ENCODE data around the gene FZR1. TPM values are rescaled to one million over a fixed set of nuclear protein-coding genes. Genes with fewer than 3 reads are reported as not detected.
A peak's percentile ranks its signal among the peaks of the same experiment; 100 is the strongest.

Gene FZR1
- total RNA-seq, 6 donors from 2014 or later: 19.9 to 110 (median 37.5) TPM

DNA sequence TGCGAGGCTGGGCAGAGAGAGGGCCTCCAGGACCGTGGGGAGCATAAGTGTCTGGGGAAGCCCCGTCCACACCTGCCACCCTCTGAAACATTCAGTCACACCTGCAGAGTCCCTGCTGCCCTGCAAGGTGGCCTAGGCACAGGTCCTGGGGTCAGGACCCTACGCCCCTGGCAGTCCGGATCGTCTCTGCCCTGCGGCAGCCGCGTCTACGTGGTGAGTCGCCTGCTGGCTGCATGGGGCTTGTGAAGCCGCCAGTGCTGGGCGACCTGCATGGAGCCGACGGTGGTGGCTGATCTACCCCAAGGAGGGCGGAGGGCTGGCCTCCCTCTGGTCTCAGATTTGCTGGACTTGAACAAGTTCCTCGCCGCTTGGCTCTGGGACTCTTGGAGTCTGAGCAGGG lies 13.0 kb downstream of the FZR1 start:
- Histone ChIP-seq H3K9me3 (no peaks in the 10 kb centered on the region), H3K36me3 (peaks cover 3 to 41% (median 28%) of the 10 kb centered on the region in 4 donors), H3K4me3 (no peak overlapping the region), H3K27me3 (no peaks in the 10 kb centered on the region), H3K4me1 (peaks cover 6 to 15% (median 10%) of the 10 kb centered on the region in 4 donors), H3K27ac (no peak overlapping the region)
- 83 to 91% methylated on average over 3 to 18 of the region's 18 CpGs for WGBS, 2 donors
- DNase-seq: peak in 1 of 2 donors; percentile 79
- TF ChIP-seq POLR2A (IDR thresholded peaks at IDR 0.05) (no peak), POLR2AphosphoS5 (IDR thresholded peaks at IDR 0.05) (no peak), EP300 (IDR thresholded peaks at IDR 0.05) (no peak)
- TF ChIP-seq, protein P1, sequence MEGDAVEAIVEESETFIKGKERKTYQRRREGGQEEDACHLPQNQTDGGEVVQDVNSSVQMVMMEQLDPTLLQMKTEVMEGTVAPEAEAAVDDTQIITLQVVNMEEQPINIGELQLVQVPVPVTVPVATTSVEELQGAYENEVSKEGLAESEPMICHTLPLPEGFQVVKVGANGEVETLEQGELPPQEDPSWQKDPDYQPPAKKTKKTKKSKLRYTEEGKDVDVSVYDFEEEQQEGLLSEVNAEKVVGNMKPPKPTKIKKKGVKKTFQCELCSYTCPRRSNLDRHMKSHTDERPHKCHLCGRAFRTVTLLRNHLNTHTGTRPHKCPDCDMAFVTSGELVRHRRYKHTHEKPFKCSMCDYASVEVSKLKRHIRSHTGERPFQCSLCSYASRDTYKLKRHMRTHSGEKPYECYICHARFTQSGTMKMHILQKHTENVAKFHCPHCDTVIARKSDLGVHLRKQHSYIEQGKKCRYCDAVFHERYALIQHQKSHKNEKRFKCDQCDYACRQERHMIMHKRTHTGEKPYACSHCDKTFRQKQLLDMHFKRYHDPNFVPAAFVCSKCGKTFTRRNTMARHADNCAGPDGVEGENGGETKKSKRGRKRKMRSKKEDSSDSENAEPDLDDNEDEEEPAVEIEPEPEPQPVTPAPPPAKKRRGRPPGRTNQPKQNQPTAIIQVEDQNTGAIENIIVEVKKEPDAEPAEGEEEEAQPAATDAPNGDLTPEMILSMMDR (IDR thresholded peaks at IDR 0.05): no peak
- no peak for ATAC-seq (ENCODE audit: low FRiP score in 2 of 2)

DNA sequence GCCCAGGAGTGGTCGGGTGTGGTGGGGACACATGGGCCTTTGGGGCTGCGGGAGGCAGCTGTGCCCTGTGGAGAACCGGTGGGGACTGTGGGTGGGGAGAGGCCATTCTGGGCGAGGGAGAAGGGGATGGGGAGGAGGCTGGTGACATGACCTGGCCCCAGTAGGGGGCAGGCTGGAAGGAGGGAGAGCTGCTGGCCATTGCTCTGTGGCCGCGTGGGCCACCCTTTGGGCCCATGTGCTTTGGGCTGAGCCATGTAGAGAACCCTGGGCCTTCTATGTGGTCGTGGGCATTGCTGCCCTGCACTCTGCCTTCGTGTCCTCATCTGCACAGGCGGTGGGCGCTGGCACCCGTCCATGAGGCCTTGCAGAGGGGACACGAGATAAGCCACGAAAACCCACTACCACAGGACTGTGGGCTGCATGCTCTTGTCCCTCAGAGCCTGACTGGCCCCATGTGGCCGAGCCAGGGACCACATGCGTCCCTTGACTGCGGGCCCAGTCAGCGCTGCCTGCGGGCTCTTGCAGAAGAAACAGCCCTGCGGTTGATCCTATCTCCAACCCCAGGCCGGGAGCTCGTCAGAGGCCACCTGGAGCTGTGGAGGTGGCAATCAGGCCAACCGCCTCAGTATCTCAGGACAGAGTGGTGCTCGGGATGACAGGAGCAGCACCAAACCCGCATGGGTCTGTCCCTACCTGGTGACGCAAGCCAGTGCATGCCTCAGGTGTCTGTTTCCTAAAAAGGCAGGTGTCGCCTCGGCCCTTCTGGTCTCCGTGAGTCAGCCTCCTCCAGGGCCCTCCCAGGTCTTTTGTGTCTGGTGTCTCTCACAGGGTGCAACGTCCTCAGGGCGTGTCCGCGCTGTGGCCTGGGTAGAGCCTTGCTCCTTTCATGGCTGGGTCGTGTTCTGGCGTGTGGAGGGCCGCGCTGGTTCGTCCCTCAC lies 14.3 kb downstream of the FZR1 start:
- peaks cover 6 to 15% (median 10%) of the 10 kb centered on the region in 4 donors for H3K4me1 ChIP-seq
- no peak overlapping the region for H3K27ac ChIP-seq
- H3K4me3 ChIP-seq: no peak overlapping the region
- peak in 1 of 2 donors; percentile 75 for DNase-seq
- no peak for TF ChIP-seq POLR2AphosphoS5 (IDR thresholded peaks at IDR 0.05)
- 89 to 95% methylated on average over 16 to 37 of the region's 37 CpGs for WGBS, 2 donors
- H3K9me3 ChIP-seq: no peaks in the 10 kb centered on the region
- peaks cover 3 to 52% (median 38%) of the 10 kb centered on the region in 4 donors for H3K36me3 ChIP-seq
- no peaks in the 10 kb centered on the region for H3K27me3 ChIP-seq
- no peak for ATAC-seq (ENCODE audit: low FRiP score in 2 of 2)

DNA sequence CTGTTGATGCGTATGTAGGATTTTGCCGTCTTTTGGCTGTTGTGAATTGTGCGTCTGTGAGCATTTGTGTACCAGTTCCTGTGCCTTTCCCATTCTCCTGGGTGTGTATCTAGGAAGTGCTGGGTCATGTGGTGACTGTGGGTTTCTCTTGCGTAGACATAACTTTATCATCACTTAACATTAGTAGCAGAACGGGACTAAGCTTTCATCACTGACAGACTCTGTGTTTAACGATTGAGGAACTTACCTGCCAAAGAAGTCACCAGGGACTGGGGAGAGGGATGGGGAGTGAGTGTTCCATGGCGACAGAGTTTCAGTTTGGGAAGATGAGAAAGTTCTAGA lies 15.0 kb downstream of the FZR1 start:
- TF ChIP-seq, protein P1 (IDR thresholded peaks at IDR 0.05): no peak
- no peak for TF ChIP-seq POLR2A (IDR thresholded peaks at IDR 0.05)
- TF ChIP-seq EP300 (IDR thresholded peaks at IDR 0.05): no peak
- no peak for TF ChIP-seq POLR2AphosphoS5 (IDR thresholded peaks at IDR 0.05)
- H3K27me3 ChIP-seq: no peaks in the 10 kb centered on the region
- WGBS, 2 donors: 80 to 87% methylated on average over 7 of the region's 7 CpGs

DNA sequence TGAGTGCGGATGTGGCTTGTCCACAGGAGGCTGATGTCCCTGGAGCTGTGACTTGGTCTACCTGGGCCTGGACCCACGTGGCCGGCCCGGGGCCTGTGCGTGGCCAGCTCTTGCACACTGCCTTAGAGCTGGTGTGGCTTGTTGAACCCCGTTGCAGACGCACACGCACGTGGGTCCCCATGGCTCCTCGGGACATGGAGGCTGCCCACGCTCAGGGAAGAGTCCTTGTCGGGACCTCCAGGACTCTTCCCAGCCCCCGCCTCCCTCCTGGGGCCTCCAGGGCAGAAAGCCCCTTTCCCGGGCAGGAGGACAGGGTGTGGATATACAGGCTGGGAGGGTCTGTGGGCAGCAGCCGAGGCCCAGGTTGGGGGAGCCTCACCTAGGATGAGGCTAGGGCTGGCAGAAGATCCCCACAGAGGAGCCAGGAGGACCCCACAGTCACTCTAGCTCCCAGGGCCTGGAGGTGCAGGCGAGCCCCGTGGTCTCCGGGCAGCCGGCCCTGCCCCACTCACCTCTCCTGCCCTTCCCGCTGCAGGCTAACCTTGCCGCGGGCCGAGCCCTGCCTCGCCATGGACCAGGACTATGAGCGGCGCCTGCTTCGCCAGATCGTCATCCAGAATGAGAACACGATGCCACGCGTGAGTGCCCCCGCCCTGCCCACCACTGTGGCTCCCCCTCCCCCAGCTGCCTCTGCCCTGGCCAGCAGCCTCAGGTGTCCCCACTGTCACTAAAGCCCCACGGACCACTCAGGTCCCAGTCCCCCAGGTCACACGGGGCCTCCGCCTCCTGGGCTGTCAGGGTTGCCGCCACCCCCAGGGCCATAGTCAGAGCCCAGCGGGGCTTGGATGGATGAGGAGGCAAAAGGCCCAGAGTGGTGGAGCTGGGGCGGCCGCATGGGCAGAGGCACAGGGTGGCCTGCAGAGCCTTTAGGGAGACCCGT lies 16.6 kb downstream of the FZR1 start:
- 90 to 93% methylated on average over 10 to 35 of the region's 40 CpGs for WGBS, 2 donors
- no peak for ATAC-seq (ENCODE audit: low FRiP score in 2 of 2)
- TF ChIP-seq POLR2AphosphoS5 (IDR thresholded peaks at IDR 0.05): no peak
- TF ChIP-seq, protein P1 (IDR thresholded peaks at IDR 0.05): no peak
- no peak for TF ChIP-seq EP300 (IDR thresholded peaks at IDR 0.05)
- TF ChIP-seq POLR2A (IDR thresholded peaks at IDR 0.05): no peak
- Histone ChIP-seq H3K4me3 (no peak overlapping the region), H3K9me3 (no peaks in the 10 kb centered on the region), H3K27me3 (no peaks in the 10 kb centered on the region), H3K36me3 (peaks cover 9 to 74% (median 60%) of the 10 kb centered on the region in 4 donors), H3K4me1 (peaks cover 0 to under 1% (median under 1%) of the 10 kb centered on the region in 4 donors), H3K27ac (no peak overlapping the region)
- DNase-seq: peak in 1 of 2 donors; percentile 66

More for the DNA sequence above, 15.0 kb downstream of the FZR1 start:
- no peak overlapping the region for H3K27ac ChIP-seq
- no peak overlapping the region for H3K4me3 ChIP-seq
- no peaks in the 10 kb centered on the region for H3K9me3 ChIP-seq
- H3K36me3 ChIP-seq: peaks cover 3 to 58% (median 44%) of the 10 kb centered on the region in 4 donors
- ATAC-seq (ENCODE audit: low FRiP score in 2 of 2) (no peak), DNase-seq (no peak)
- peaks cover 6 to 15% (median 10%) of the 10 kb centered on the region in 4 donors for H3K4me1 ChIP-seq
